OCI-LY7 (cell line): ENCODE data around the gene E2F7. TPM values are rescaled to one million over a fixed set of nuclear protein-coding genes. Genes with fewer than 3 reads are reported as not detected.

ENCODE experiments used
- BruUV-seq: library from RNA; stranded (reverse); fragments of 400-500 nt; replicated peaks from 2 replicates; lab custom pipeline; 2021; lab: Mats Ljungman, UMichigan
- CTCF ChIA-PET: fragments of 300-600 bp; sonication (Branson Sonifier 250); formaldehyde crosslinking; loops from one replicate; lab custom pipeline; 2022; ENCODE audit warnings: antibody characterized with exemption; ENCODE audit not compliant: unreplicated experiment; lab: Charles Lee
- POLR2A ChIA-PET: fragments of 300-600 bp; sonication (Branson Sonifier 250); formaldehyde crosslinking; loops from one replicate; lab custom pipeline; 2022; ENCODE audit warnings: antibody characterized with exemption; lab: Charles Lee
- DNase-seq: peaks from one replicate; pipeline ENCODE4 v3.0.0-alpha.2; 2015; ENCODE audit warnings: low spot score
- H2AFZ ChIP-seq: fragments of 200-600 bp; sonication (generic), shearing (Covaris generic); 2 replicates; pipeline ENCODE4 v1.6.1; 2014; ENCODE audit warnings: mild to moderate bottlenecking, antibody characterized with exemption, low read length, moderate library complexity
- H3K27ac ChIP-seq: fragments of 200-600 bp; sonication (generic); 2 replicates; pipeline ENCODE4 v1.5.1; 2014; ENCODE audit warnings: mixed run types, low read depth, mild to moderate bottlenecking, moderate library complexity, low read length, inconsistent platforms; ENCODE audit not compliant: poor library complexity, severe bottlenecking
- H3K36me3 ChIP-seq: fragments of 200-600 bp; sonication (generic); 2 replicates; pipeline ENCODE4 v1.6.1; 2014; ENCODE audit warnings: mild to moderate bottlenecking, antibody characterized with exemption, low read length, moderate library complexity, mixed read lengths; ENCODE audit not compliant: insufficient read depth
- H3K4me1 ChIP-seq: fragments of 200-600 bp; sonication (generic); 2 replicates; pipeline ENCODE4 v1.5.1; 2014; ENCODE audit warnings: mild to moderate bottlenecking, low read length; ENCODE audit not compliant: insufficient read depth, poor library complexity, severe bottlenecking
- H3K4me2 ChIP-seq: fragments of 200-600 bp; sonication (generic); 2 replicates; pipeline ENCODE4 v1.6.1; 2014; ENCODE audit warnings: mild to moderate bottlenecking, low read length
- H3K4me3 ChIP-seq: fragments of 200-600 bp; sonication (generic); 2 replicates; pipeline ENCODE4 v1.5.1; 2014; ENCODE audit warnings: mild to moderate bottlenecking, low read depth, low read length; ENCODE audit not compliant: poor library complexity, severe bottlenecking
- H3K79me2 ChIP-seq: fragments of 200-600 bp; sonication (generic); 2 replicates; pipeline ENCODE4 v1.6.1; 2016; ENCODE audit warnings: low read depth, mild to moderate bottlenecking, low read length, moderate library complexity, mixed read lengths; ENCODE audit not compliant: insufficient read depth
- H3K9me2 ChIP-seq: fragments of 200-600 bp; sonication (generic); 2 replicates; pipeline ENCODE4 v1.6.1; 2016; ENCODE audit warnings: mild to moderate bottlenecking, low read length, mixed read lengths; ENCODE audit not compliant: insufficient read depth
- H3K9me3 ChIP-seq: fragments of 200-600 bp; sonication (generic); 2 replicates; pipeline ENCODE4 v1.6.1; 2014; ENCODE audit warnings: mild to moderate bottlenecking, mixed run types, low read length, mixed read lengths
- H4K20me1 ChIP-seq: fragments of 200-600 bp; sonication (generic); 2 replicates; pipeline ENCODE4 v1.6.1; 2014; ENCODE audit warnings: mild to moderate bottlenecking, antibody characterized with exemption, low read length, moderate library complexity, mixed read lengths; ENCODE audit not compliant: insufficient read depth
- CTCF ChIP-seq: fragments of 200-600 bp; sonication (generic); conservative IDR thresholded peaks from 2 replicates; pipeline ENCODE4 v1.5.1; 2014; ENCODE audit warnings: mild to moderate bottlenecking, antibody characterized with exemption, low read length, moderate library complexity, mixed read lengths
- EZH2phosphoT487 ChIP-seq: fragments of 200-600 bp; sonication (generic); IDR thresholded peaks from 2 replicates; pipeline ENCODE4 v1.6.1; 2018; ENCODE audit warnings: low read depth, borderline replicate concordance, mild to moderate bottlenecking, mixed run types, antibody characterized with exemption, low read length, moderate library complexity, mixed read lengths
- intact Hi-C: fragments of 100-400 bp; cut with micrococcal nuclease; formaldehyde crosslinking; loops from one replicate; pipeline ENCODE4 v1.10.0; 2022; ENCODE audit not compliant: unreplicated experiment
- total RNA-seq, 2 experiments: library from RNA; depleted of rRNA in 1 of 2; stranded (reverse); fragments of >200 nt in 1 of 2; shearing (Covaris generic) in 1 of 2; gene quantifications; 2 replicates each; pipeline ENCODE4 v1.2.3, GENCODE V29; 2014 to 2022

Gene E2F7
- total RNA-seq, 2 experiments from 2014 or later = 17.1 to 19.0 TPM

- POLR2A ChIA-PET = no interaction called here
- H3K9me3 ChIP-seq = no peaks in the 10 kb centered on the region
- no peaks in the 10 kb centered on the region for H3K79me2 ChIP-seq
- CTCF ChIA-PET = no interaction called here
- TF ChIP-seq EZH2phosphoT487 (no peak), CTCF (no peak)
- H3K4me1 ChIP-seq = no peaks in the 10 kb centered on the region
- H3K4me2 ChIP-seq = no peak overlapping the region
- BruUV-seq = no TSS peak
- no peak overlapping the region for H3K27ac ChIP-seq
- intact Hi-C loops = loop anchor here (10.0 kb wide), 1 partner anchor 640 kb away; no protein-coding TSS in a partner anchor
- H4K20me1 ChIP-seq = no peaks in the 10 kb centered on the region
- no peaks in the 10 kb centered on the region for H3K9me2 ChIP-seq
- no peak overlapping the region for H2AFZ ChIP-seq
- H3K4me3 ChIP-seq = no peak overlapping the region
- no peak for DNase-seq
- H3K36me3 ChIP-seq = peaks cover 93% of the 10 kb centered on the region
Measured at GRCh38 chr12:77044721-77045120, 20.6 kb downstream of the E2F7 start.

GRCh38 chr12:77042833-77043232 is 22.5 kb downstream of the E2F7 start:
- Histone ChIP-seq H3K79me2 (no peaks in the 10 kb centered on the region), H4K20me1 (no peaks in the 10 kb centered on the region), H3K9me3 (0 out of 2 replicates have a peak, but pooled peaks cover 4% of the 10 kb centered on the region), H2AFZ (no peak overlapping the region), H3K9me2 (no peaks in the 10 kb centered on the region), H3K4me1 (no peaks in the 10 kb centered on the region), H3K4me3 (no peak overlapping the region), H3K36me3 (peaks cover 93% of the 10 kb centered on the region), H3K4me2 (no peak overlapping the region), H3K27ac (no peak overlapping the region)
- DNase-seq = no peak
- ChIA-PET CTCF (no interaction called here), POLR2A (interaction anchor here (0.5 kb wide), 1 partner anchor 164 kb away, joined by 3 read pairs; no protein-coding TSS in a partner anchor)
- TF ChIP-seq EZH2phosphoT487 = no peak
- no peak for TF ChIP-seq CTCF
- no TSS peak for BruUV-seq
- intact Hi-C loops = loop anchor here (10.0 kb wide), 1 partner anchor 642 kb away; no protein-coding TSS in a partner anchor

GRCh38 chr12:77040231-77040630 is 25.1 kb downstream of the E2F7 start:
- H2AFZ ChIP-seq = no peak overlapping the region
- no peaks in the 10 kb centered on the region for H3K4me1 ChIP-seq
- no peak overlapping the region for H3K4me3 ChIP-seq
- 0 out of 2 replicates have a peak, but pooled peaks cover 4% of the 10 kb centered on the region for H3K9me3 ChIP-seq
- no peaks in the 10 kb centered on the region for H3K79me2 ChIP-seq
- intact Hi-C loops = loop anchor here (10.0 kb wide), 1 partner anchor 645 kb away; no protein-coding TSS in a partner anchor
- no TSS peak for BruUV-seq
- peaks cover 75% of the 10 kb centered on the region for H3K36me3 ChIP-seq
- H3K4me2 ChIP-seq = no peak overlapping the region
- H3K9me2 ChIP-seq = no peaks in the 10 kb centered on the region
- DNase-seq = no peak
- no peak for TF ChIP-seq EZH2phosphoT487
- TF ChIP-seq CTCF = no peak
- H3K27ac ChIP-seq = no peak overlapping the region
- ChIA-PET CTCF (interaction anchor here (0.9 kb wide), 1 partner anchor 14 kb away, joined by 3 read pairs; no protein-coding TSS in a partner anchor), POLR2A (interaction anchor here (0.6 kb wide), 2 partner anchors 929 to 1859 kb away, joined by 3 read pairs; no protein-coding TSS in a partner anchor)
- H4K20me1 ChIP-seq = no peaks in the 10 kb centered on the region
